GM21447 (cell line): ENCODE data around the gene PRSS1.
"Not testable (repeated sequence)": the region's sequence is repeated elsewhere in the genome, so short reads cannot be mapped to it uniquely, and the experiment has no call there.

ENCODE experiments used
- ATAC-seq: cut with Tn5 transposase; IDR thresholded peaks from one replicate; pipeline ENCODE4 v1.9.1; 2021; ENCODE audit not compliant: unreplicated experiment

The PRSS1 gene

GRCh38 chr7:142749218-142749993 is at the start of gene PRSS1:
Gene PRSS1, plus strand, starts transcription at chr7:142749472. Its CDS starts 13 bp downstream, at chr7:142749485.
- no peak for ATAC-seq

- ATAC-seq = not testable (repeated sequence)
These were observed 48.3 kb upstream of the PRSS1 start for GRCh38 chr7:142700935-142701334.

DNA sequence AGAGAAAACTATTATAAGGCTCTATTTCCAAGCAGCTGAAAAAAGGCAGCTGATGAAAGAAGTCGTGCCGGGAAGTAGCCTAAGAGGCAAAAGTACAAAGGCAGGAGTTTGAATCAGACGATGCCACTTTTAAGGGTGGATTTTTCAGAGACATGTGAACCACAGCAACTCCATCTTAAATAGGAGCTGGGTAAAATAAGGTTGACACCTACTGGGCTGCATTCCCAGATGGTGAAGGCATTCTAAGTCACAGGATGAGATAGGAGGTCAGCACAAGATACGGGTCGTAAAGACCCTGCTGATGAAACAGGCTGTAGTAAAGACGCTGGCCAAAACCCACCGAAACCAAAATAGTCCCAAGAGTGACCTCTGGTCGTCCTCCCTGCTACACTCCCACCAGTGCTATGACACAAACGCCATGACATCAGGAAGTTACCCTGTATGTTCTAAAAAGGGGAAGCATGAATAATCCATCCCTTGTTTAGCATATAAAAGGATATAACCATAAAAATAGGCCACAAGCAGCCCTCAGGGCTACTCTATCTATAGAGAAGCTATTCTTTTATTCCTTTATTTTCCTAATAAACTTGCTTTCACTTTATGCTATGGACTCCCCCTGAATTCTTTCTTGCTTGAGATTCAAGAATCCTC is 45.5 kb upstream of the PRSS1 start:
- ATAC-seq = no peak

DNA sequence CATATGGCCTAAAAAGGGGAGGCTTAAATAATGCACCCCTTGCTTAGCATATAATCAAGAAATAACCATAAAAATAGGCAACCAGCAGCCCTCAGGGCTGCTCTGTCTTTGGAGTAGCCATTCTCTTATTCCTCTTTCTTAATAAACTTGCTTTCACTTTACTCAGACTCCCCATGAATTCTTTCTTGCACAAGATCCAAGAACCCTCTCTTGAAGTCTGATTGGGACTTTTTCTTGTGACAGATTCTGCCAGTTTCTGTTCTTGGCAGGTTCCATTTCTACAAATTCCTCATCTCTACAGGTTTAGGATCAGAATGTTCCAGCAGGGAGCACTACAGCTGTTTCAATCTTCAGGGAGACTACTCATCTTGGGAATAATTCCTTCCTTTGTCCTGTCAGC is 40.5 kb upstream of the PRSS1 start:
- ATAC-seq = not testable (repeated sequence)

GRCh38 chr7:142709921-142710320 is 39.4 kb upstream of the PRSS1 start:
- ATAC-seq = no peak

GRCh38 chr7:142711196-142711595 is 38.1 kb upstream of the PRSS1 start:
- no peak for ATAC-seq

DNA sequence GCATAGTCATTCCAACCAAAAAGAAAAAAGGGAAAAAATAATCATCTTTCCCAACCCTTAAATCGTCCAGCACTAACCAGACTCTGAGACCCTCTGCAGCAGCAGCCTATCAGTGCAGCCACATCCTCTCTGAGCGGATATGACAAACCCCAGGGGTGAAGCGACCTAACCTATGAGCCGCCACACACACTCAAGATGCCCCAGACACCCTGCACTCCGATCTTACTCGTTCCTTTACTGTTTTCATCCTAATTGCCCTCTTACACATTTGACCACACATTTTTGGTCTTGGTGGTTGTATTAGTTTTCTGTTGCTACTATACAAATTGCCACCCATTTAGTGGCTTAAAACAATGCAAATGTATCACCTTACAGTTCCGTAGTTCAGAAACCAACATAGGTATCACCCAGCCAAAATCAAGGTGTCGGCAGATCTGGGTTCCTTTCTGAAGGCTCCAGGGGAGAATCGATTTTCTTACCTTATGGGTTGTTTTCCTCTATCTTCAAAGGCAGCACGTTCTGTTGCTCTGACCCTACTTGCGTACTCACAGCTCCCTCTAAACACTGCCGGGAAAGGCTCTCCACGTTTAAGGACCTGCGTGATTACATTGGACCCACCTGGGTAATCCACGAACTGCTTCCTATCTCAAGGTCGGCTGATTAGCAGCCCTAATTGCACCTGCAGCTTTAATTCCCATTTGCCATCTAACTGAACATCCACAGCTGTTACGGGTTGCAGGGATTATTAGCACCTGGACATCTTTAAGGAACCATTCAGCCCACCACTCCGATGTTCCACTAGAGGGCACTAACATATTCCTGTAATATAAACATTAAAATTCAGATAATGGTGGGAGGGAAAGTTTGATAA is 37.3 kb upstream of the PRSS1 start:
- ATAC-seq = no peak

- ATAC-seq = no peak
These were observed 36.7 kb upstream of the PRSS1 start for GRCh38 chr7:142712617-142712957.

GRCh38 chr7:142714375-142714774 is 34.9 kb upstream of the PRSS1 start:
- peak; percentile 71 for ATAC-seq

GRCh38 chr7:142716596-142716995 is 32.7 kb upstream of the PRSS1 start:
- ATAC-seq = no peak

DNA sequence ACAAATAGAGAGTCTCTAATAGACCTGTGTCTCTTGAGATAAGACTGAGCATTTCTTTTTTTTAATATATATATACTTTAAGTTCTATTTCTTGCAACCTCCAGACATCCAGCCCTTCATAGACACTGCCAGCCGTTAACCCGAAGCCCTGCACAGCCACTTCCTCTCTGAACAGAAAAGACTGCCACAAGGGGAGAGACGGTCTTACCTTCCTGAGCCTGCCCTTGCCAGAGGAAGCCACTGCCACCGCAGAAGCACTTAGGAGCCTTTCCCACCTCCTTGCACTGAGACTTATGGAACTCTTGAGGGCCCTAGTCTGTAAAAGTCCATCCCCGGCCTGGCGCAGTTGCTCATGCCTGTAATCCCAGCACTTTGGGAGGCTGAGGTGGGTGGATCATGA is 31.8 kb upstream of the PRSS1 start:
- no peak for ATAC-seq

DNA sequence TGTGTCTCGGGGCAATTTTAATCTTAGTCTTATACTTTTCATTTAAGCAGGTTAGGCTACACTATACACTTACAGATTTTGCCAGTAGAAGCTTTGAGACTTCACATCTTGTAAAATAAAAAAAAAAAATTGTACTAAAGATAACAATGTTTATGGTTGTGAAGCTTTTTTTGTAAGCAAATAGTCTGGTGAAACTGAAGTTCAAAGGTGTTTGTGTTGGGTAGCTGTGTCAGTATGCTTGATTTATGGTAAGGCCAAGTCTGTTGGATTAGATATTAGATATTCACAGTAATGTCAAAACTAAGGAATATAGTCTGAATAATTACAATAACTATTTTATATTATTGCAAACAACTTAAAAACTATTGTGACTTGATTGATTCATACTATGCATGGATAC is 31.0 kb upstream of the PRSS1 start:
- ATAC-seq = no peak

DNA sequence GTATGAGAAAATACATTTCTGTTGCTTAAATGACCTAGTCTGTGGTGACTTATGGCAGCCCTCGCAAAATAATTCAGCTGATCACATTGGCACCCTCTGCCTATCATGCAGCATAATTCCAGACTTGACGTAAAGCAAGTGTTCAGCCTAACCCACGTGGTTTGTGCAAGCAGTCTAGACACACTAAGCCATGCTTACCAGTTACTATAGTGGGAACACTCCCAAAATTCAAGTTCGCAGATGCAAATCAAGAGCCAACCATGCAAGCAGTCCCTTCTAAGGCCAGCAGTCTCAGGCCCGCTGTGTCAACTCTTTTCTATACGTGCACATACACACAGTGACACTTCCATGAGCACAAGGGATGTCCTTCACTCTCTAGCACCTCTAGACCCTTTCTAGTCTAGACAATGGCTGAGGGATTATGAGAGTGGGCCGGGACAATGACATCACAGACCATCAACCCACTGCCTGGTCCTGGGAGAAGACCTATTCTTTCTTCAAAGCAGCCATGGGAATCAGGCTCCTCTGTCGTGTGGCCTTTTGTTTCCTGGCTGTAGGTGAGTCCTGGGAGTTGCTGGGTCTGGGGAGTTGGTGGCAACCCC is 29.0 kb upstream of the PRSS1 start:
- ATAC-seq = no peak

DNA sequence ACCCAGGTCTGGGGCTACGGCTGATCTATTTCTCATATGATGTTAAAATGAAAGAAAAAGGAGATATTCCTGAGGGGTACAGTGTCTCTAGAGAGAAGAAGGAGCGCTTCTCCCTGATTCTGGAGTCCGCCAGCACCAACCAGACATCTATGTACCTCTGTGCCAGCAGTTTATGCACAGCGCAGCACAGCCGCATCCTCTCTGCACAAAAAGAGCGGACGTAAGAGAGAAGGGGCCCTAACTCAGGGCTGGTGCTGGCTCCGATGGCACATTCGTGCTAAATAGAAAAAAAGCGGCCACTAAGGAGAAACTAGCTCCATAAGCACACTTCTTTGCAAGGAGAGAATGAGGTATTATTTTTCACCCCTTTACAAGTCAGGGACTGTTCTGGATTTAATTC is 28.3 kb upstream of the PRSS1 start:
- ATAC-seq = no peak

DNA sequence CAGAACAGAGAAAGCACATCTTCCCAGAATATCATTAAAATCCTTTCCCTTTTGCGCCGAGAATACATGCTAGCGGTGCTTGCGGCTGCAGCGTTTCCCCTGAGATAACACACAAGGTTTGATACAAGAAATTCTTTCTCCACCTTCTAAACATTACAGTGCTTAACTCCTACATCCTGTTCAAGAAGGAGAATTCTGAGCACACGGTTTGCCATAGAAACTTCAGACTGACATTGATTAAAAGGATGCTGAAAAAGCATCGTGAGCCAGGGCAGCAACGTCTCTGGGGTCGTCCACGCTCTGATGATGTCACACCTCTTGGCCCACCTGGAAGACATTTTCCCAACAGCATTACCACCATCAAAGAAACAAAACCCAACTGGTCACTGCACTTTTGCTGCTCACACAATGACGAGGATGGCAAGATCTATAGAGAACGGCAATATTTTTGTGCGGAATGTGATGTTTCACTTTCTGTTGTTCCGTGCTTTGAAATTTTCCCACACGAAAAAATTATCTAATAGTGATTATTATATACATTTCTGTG is 27.0 kb upstream of the PRSS1 start:
- ATAC-seq = no peak

DNA sequence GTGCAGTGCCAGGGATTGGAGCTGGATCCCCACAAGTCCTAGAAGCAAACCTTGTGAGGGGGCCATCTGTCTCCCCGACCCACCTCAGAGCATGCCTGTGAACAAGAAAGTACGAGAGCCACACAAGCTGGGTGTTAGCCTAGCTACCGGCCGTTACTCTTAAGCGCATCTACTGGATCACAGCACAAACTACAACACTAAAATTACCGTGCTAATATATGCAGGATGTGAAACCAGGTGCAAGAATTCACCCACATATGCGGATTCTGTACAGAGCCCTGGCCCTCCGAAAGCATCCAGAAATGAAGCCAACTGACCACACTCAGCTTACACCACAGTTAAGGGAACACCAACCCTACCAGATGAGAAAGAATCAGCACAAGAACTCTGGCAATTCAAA is 16.0 kb upstream of the PRSS1 start:
- ATAC-seq = no peak

DNA sequence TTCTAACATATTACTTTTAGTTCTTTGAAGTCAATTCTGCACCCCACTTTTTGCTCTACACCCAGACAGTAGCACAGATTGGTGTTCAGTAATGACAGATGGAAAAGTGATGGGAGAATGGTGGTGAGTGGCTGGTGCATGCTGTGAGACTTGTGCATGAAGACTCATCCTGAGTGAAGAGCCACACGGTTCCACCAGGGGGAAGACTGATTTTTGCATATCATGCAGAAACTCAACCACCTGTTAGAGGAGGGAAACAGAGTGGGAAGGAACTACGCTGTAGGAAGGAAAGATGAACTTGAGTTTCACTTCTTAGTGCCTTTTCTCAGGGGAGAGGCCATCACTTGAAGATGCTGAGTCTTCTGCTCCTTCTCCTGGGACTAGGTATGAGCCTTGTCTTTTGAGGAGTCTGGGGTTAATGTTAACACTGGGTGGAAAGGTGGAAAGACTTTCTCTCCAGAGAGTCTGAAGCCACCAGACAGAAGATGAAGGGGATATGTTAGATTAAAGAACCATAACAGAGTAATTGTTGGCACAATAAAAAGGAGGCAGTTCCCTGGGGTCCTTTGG is 9.3 kb upstream of the PRSS1 start:
- peak; percentile 90 for ATAC-seq

GRCh38 chr7:142740786-142741185 is 8.5 kb upstream of the PRSS1 start:
- ATAC-seq = no peak

GRCh38 chr7:142741932-142742331 is 7.3 kb upstream of the PRSS1 start:
- not testable (repeated sequence) for ATAC-seq

DNA sequence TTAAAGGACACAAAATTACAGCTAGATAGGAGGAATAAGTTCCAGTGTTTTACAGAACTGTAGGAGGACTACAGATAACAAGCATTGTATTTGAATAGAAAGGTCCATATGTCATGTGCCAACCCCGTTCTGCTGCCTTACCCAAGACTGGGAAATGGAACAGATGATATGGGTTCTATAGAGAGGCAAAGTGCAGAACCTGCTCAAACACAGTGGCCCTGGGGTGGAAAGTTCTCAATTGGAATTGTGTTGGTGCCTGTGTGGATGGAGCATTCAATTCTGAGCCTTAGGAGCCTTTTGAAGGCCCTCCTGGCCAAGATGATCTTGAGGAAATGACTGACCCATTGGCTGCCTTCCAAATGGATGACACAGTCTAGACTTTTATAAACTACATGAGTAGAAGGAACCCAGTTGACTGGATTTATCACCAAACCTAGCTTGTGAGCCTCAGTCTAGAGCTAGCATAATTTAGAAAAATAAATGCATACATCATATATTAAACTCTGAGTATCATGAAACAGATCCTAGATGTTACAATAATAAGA is 4.1 kb upstream of the PRSS1 start:
- ATAC-seq = no peak
